Activated T-cell treated with anti-CD3 and anti-CD28 coated beads, Interleukin-2, amount 50 U/mL, for 4 hours (primary cell): ENCODE results near the gene IL17REL. TPM values are rescaled to one million over a fixed set of nuclear protein-coding genes. Genes with fewer than 3 reads are reported as not detected.

Experiments
- total RNA-seq, 3 donors: library from RNA; stranded (reverse); gene quantifications; one replicate each; pipeline ENCODE4 v1.2.1, GENCODE V29; 2021

IL17REL gene
- total RNA-seq, 3 donors from 2014 or later: 0.08 to 0.24 (median 0.13) TPM

Other genes with a start within 250 kb of the IL17REL start
- gene BRD1, start 184.9 kb downstream of the IL17REL start, total RNA-seq: 10 to 100 TPM; 26.8 to 34.9 (median 32.3) TPM
- gene ZBED4, start 158.9 kb downstream of the IL17REL start, total RNA-seq: 10 to 100 TPM; 16.5 to 17.7 (median 16.8) TPM
- gene ALG12, start 94.3 kb downstream of the IL17REL start, total RNA-seq: 10 to 100 TPM; 13.5 to 18.6 (median 14.6) TPM
- gene CRELD2, start 94.1 kb downstream of the IL17REL start, total RNA-seq: 10 to 100 TPM; 62.8 to 71.2 (median 64.2) TPM
- 100 to 1,000 TPM; 426 to 498 (median 461) TPM for gene PIM3, start 52.0 kb downstream of the IL17REL start, total RNA-seq
- gene TTLL8, start 45.5 kb upstream of the IL17REL start, total RNA-seq: not detected
- gene MLC1, start 72.7 kb upstream of the IL17REL start, total RNA-seq: under 1 TPM; 0.13 to 0.87 (median 0.38) TPM
- gene MOV10L1, start 77.2 kb upstream of the IL17REL start, total RNA-seq: not detected
- 1 to 10 TPM; 1.1 to 2.9 (median 1.4) TPM for gene PANX2, start 158.0 kb upstream of the IL17REL start, total RNA-seq
- gene TRABD, start 173.1 kb upstream of the IL17REL start, total RNA-seq: 10 to 100 TPM; 91.3 to 95.0 (median 93.4) TPM
- 10 to 100 TPM; 24.4 to 27.9 (median 26.9) TPM for gene SELENOO, start 188.2 kb upstream of the IL17REL start, total RNA-seq
- 10 to 100 TPM; 44.5 to 50.6 (median 48.3) TPM for gene TUBGCP6, start 232.3 kb upstream of the IL17REL start, total RNA-seq
- gene HDAC10, start 238.5 kb upstream of the IL17REL start, total RNA-seq: 10 to 100 TPM; 45.1 to 50.6 (median 48.2) TPM
- gene MAPK12, start 248.9 kb upstream of the IL17REL start, total RNA-seq: 1 to 10 TPM; 3.3 to 4.3 (median 3.9) TPM